ENCODE measurements around the gene RTTN. TPM values are rescaled to one million over a fixed set of nuclear protein-coding genes. Genes with fewer than 3 reads are reported as not detected.

The RTTN gene
- polyA plus RNA-seq, 1 of the 3 experiments (the other 2 are of a cell fraction) = 4.7 TPM

- peak; percentile 68; the same call in 1 of the 2 replicates for TF ChIP-seq POLR2AphosphoS5 (IDR thresholded peaks at IDR 0.05; ENCODE audit: low read depth, low read length)
- no peak for TF ChIP-seq NRF1 (IDR thresholded peaks at IDR 0.05; ENCODE audit: low read depth, low read length)
- TF ChIP-seq MAX (IDR thresholded peaks at IDR 0.05; ENCODE audit: low read depth) = peak; percentile 91
- TF ChIP-seq CTCF (IDR thresholded peaks at IDR 0.05) = no peak
- TF ChIP-seq RXRA (IDR thresholded peaks at IDR 0.05; ENCODE audit: borderline replicate concordance, low read depth) = peak; percentile 50; the same call in 1 of the 2 replicates
- TF ChIP-seq MEF2A (IDR thresholded peaks at IDR 0.05; ENCODE audit: borderline replicate concordance, low read depth) = peak; percentile 90
- no peak for TF ChIP-seq RFX5 (IDR thresholded peaks at IDR 0.05; ENCODE audit: low read length)
These were observed 160.9 kb downstream of the RTTN start (continued) for GRCh38 chr18:70044632-70045031.

- H3K27me3 ChIP-seq (ENCODE audit: insufficient read depth) = no peaks in the 10 kb centered on the region
- 98% methylated on average over 4 of the region's 4 CpGs for WGBS (ENCODE audit: low lambda C conversion rate)
- no peak for DNase-seq
- H3K9ac ChIP-seq = no peak overlapping the region
- H3K36me3 ChIP-seq (replicated peaks in 1 of 2; ENCODE audit: control insufficient read depth in 1 of 2, insufficient read depth in 2 of 2, low read length in 1 of 2) = peaks cover 0 to 6% of the 10 kb centered on the region in 2 experiments
- no peak overlapping the region for H3K4me3 ChIP-seq (ENCODE audit: low read depth in 2 of 2, low read length in 1 of 2)
- H3F3A ChIP-seq (replicated peaks; ENCODE audit: insufficient read depth) = peaks cover 29% of the 10 kb centered on the region
- H3K9me3 ChIP-seq = no peaks in the 10 kb centered on the region
- H2AFZ ChIP-seq (ENCODE audit: low read depth) = no peak overlapping the region
- H3K27ac ChIP-seq (ENCODE audit: low read depth in 2 of 2, low read length in 1 of 2) = no peak overlapping the region
- H3K9me2 ChIP-seq = no peaks in the 10 kb centered on the region
- peaks cover 0 to 26% of the 10 kb centered on the region in 2 experiments for H3K4me1 ChIP-seq (ENCODE audit: control insufficient read depth in 1 of 2, insufficient read depth in 2 of 2, low read depth in 1 of 2, low read length in 1 of 2)
- ChIA-PET CTCF (no interaction called here), POLR2A (no interaction called here)
- no peaks in the 10 kb centered on the region for H4K20me1 ChIP-seq (ENCODE audit: insufficient read depth)
- TF ChIP-seq EP300 (IDR thresholded peaks at IDR 0.05; ENCODE audit: borderline replicate concordance in 1 of 2, low read depth in 1 of 2, low read length in 1 of 2) = no peak
- no peak overlapping the region for H3K4me2 ChIP-seq
- peaks cover 8% of the 10 kb centered on the region for H3K79me2 ChIP-seq (ENCODE audit: insufficient read depth)
These were observed 163.9 kb downstream of the RTTN start for GRCh38 chr18:70041459-70042050.

GRCh38 chr18:70039186-70039585 is 166.3 kb downstream of the RTTN start:
- TF ChIP-seq ELF1 (IDR thresholded peaks at IDR 0.05) (no peak), PBX3 (IDR thresholded peaks at IDR 0.05) (no peak), TCF12 (IDR thresholded peaks at IDR 0.05) (no peak), GABPA (IDR thresholded peaks at IDR 0.05; ENCODE audit: low read depth) (no peak), CHD2 (IDR thresholded peaks at IDR 0.05; ENCODE audit: low read length, partially characterized antibody) (no peak), RAD21 (IDR thresholded peaks at IDR 0.05; ENCODE audit: low read length) (no peak), USF1 (IDR thresholded peaks at IDR 0.05; ENCODE audit: borderline replicate concordance, low read depth) (no peak), YY1 (IDR thresholded peaks at IDR 0.05; ENCODE audit: low read depth) (no peak), SMC3 (IDR thresholded peaks at IDR 0.05; ENCODE audit: low read depth, low read length) (no peak), RXRA (IDR thresholded peaks at IDR 0.05; ENCODE audit: borderline replicate concordance, low read depth) (no peak), TAF1 (IDR thresholded peaks at IDR 0.05; ENCODE audit: borderline replicate concordance, low read depth, low read length) (no peak)
- Histone ChIP-seq H3K4me1 (ENCODE audit: control insufficient read depth in 1 of 2, insufficient read depth in 2 of 2, low read depth in 1 of 2, low read length in 1 of 2) (peaks cover 0 to 7% of the 10 kb centered on the region in 2 experiments; a peak in 3 of 4 replicates), H3K9me2 (no peaks in the 10 kb centered on the region), H4K20me1 (ENCODE audit: insufficient read depth) (no peaks in the 10 kb centered on the region), H2AFZ (ENCODE audit: low read depth) (no peak overlapping the region), H3K4me2 (no peak overlapping the region), H3K4me3 (ENCODE audit: low read depth in 2 of 2, low read length in 1 of 2) (no peak overlapping the region), H3K27ac (ENCODE audit: low read depth in 2 of 2, low read length in 1 of 2) (no peak overlapping the region), H3F3A (replicated peaks; ENCODE audit: insufficient read depth) (peaks cover 8% of the 10 kb centered on the region), H3K27me3 (ENCODE audit: insufficient read depth) (no peaks in the 10 kb centered on the region), H3K9me3 (no peaks in the 10 kb centered on the region), H3K36me3 (replicated peaks in 1 of 2; ENCODE audit: control insufficient read depth in 1 of 2, insufficient read depth in 2 of 2, low read length in 1 of 2) (peaks cover 0 to 6% of the 10 kb centered on the region in 2 experiments), H3K9ac (no peak overlapping the region), H3K79me2 (ENCODE audit: insufficient read depth) (peaks cover 8% of the 10 kb centered on the region)
- ChIA-PET CTCF (interaction anchor here (1.5 kb wide), 1 partner anchor 14 kb away, joined by 3 read pairs; no protein-coding TSS in a partner anchor), POLR2A (no interaction called here)
- WGBS (ENCODE audit: low lambda C conversion rate) = 72% methylated on average over 2 of the region's 2 CpGs
- no peak for DNase-seq

Measured in SK-N-SH (cell line).